GM08714 (cell line): Measurements from ENCODE around the gene EFCAB14.
"Not testable (repeated sequence)": the region's sequence is repeated elsewhere in the genome, so short reads cannot be mapped to it uniquely, and the experiment has no call there.

Experiments
- H3K4me3 ChIP-seq: fragments of 200-500 bp; sonication (Bioruptor generic); 2 replicates; pipeline ENCODE4 v1.5.1; 2014; ENCODE audit warnings: mild to moderate bottlenecking, low read length, inconsistent platforms
- ZNF274 ChIP-seq: IDR thresholded peaks from 2 replicates; pipeline ENCODE4 v1.6.1; 2012; ENCODE audit warnings: mild to moderate bottlenecking, low read depth, low read length

Gene EFCAB14

DNA sequence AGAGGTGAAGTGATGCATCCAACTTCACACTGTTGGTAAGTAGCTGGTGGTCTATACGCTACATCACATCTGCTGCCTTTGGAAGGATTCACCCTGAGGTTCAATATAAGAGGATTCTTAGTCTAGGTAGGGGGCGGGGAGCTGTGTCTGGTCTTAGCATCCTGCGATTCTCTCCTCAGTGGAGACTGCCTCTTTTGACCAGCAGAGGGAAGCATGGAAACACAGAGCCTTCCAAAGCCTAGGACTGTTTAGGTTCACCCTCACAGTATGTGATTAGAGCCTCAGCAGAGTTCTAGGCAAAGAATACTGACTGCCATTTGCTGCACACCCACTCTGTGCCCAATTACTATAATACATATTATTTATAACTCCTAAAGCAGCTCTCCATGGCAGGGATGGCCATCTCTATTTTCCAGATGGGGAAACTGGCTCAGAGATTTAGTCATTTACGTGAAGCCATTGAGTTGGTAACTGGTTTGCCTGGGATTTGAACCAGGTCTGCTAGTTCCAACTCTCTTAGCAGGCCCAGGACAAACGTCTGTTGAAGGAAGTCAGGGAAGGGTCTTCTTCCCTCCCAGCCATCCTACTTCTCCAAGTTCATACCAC is 28.9 kb upstream of the EFCAB14 start:
- TF ChIP-seq ZNF274: no peak
- no peak overlapping the region for H3K4me3 ChIP-seq

DNA sequence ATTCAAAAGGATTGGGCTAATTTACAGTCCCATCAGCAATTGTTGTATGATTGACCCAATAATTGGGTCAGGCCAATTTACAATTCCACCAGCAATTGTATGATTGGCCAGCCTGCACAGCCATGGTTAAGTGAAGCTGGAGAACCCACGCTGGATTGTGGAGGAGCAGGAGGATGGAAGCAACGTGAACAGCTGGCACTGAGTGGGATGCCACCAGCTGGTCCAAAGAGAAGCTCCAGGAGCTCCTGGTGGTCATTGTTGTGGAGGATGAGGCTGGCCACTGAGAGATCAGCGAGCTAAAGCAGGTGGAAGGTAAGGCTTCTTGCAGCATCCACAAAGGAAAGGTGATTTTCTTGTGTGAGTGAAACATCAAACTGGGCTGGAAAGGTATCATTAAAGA is 23.2 kb upstream of the EFCAB14 start:
- TF ChIP-seq ZNF274: no peak
- no peak overlapping the region for H3K4me3 ChIP-seq

DNA sequence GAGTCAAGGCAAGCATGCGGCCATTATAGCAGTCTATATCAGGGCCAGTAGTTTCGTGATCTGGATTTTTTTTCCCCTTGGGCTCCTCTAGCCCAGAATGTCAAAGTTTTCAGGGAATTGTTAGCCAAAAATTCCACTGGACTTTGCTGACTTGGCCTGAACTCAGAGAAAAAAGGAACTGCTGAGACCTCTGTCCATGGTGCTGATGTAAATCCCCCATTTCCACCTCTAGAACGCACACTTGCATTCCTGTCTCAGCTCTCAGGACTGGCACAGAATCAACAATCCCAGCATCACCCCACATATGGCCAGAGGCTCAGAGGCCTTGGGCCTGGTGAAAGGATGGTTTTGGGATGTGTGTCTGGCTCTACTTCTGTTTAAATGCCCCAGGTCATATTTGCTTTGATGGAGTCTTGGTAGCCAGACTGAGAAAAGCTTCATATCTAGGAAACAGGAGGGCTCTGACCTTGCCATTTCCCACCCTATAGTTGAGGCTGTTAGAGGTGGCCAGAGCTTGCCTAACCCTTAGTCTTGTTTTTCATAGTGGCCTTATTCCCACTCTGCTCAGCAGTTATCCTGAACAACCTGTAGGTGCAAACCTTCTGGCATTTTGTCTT is 16.9 kb upstream of the EFCAB14 start:
- TF ChIP-seq ZNF274: no peak
- H3K4me3 ChIP-seq: no peak overlapping the region

DNA sequence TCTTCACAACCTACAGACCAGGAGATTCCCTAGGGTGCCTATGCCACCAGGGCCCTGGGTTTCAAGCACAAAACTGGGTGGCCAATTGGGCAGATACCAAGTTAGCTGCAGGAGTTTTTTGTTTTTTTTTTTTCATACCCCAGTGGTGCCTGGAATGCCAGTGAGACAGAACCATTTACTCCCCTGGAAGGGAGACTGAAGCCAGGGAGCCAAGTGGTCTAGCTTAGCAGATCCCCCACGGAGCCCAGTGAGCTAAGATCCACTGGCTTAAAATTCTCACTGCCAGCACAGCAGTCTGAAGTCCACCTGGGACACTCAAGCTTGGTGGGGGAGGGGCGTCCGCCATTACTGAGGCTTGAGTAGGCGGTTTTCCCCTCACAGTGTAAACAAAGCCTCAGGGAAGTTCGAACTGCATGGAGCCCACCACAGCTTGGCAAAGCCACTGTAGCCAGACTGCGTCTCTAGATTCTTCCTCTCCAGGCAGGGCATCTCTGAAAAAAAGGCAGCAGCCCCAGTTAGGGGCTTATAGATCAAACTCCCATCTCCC is 9.5 kb upstream of the EFCAB14 start:
- H3K4me3 ChIP-seq: not testable (repeated sequence)

DNA sequence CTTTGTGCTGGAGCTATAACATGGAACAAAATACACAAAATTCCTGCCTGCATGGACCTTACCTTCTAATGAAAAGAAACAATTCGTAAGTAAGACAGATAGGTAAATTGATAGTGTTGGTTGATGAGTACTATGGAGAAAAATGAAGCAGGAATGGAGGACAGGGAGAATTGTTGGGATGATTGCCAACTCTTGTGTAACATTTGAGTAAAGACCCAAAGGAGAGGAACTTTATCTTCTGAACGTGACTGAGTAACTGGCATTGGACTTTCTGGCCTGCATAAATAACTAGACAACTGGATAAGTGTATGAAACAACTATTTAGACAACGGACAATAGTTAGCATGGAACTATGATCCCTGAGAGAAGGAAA is 6.8 kb upstream of the EFCAB14 start:
- no peak for TF ChIP-seq ZNF274
- H3K4me3 ChIP-seq: no peak overlapping the region

DNA sequence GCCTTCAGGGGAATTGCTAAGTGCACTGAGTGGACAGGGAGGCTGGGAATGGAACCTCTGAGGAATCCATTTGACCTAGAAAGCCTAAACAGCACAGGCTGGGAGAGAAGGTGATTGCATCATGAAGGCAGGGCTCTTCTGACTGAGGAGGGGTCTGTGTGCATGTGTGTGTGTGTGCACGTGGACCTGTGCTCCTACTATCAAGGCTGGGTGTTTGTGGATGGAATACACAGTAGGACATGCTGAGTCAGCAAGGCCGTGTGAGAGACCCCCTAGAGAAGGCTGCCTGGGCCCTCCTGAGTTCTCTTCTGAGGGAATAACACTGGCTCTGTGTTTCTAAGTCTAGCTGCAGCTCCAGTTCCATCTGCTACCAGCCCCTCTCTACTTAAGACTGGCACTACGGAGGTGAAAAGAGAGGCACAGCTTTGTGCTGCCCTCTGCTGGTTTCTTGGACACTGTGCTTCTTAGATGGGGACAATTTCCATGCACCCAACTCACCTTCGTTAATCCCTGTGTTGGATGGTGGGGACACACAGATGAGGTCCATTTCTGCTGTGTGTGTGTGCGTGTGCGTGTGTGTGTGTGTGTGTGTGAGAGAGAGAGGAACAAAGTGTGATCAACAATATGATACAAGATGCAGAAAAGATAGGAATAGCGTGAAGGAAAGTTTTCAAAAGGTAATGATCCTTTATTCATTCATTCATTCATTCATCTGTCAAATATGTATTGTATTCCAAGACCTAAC is 6.2 kb upstream of the EFCAB14 start:
- H3K4me3 ChIP-seq: no peak overlapping the region

DNA sequence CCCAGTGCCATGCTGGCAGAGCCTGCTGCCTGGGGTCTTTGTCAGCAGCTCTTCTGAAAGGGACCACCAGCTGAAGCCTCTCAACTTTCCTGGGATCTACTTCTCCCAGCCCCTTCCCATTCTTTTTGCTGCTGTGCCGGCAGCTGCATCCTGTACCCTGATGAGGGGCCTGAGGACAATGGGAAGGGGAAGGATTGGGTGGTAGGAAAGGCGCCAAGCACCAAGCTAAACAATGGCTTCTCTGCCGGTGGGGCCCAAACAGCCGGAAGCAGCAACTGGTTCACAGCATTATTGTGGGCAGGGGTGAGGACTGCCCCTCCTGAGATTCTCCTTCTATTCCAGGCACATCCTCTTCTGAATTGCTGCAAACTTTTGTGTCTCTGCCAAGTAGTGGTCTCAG is 5.0 kb upstream of the EFCAB14 start:
- TF ChIP-seq ZNF274: no peak
- H3K4me3 ChIP-seq: no peak overlapping the region

More for the DNA sequence above, 6.2 kb upstream of the EFCAB14 start:
- no peak for TF ChIP-seq ZNF274

DNA sequence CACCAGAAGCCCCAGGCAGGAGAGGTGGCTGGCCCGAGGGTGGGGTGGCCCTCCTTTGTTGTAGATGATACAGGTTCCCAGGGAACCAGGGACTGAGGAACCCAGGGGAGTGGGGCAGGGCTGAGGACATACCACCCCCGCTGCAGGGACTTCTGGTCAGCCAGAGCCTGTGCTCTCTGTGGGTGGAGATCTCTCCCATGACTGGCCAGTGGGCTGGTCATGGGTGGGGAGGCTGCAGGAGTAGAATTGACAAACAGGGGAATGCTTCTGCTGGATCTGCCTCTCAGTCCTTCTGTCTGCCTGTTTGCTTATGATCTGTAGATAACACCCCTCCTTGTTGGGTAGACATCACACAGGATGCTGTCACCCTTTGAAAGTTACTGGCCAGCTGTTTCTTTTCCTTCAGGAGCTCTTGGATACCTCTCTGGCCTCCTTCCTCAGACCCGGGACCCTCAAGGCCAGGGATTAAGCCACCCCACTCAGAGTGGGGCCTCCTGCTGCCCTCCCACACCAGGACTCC is 2.8 kb upstream of the EFCAB14 start:
- no peak for TF ChIP-seq ZNF274
- no peak overlapping the region for H3K4me3 ChIP-seq

DNA sequence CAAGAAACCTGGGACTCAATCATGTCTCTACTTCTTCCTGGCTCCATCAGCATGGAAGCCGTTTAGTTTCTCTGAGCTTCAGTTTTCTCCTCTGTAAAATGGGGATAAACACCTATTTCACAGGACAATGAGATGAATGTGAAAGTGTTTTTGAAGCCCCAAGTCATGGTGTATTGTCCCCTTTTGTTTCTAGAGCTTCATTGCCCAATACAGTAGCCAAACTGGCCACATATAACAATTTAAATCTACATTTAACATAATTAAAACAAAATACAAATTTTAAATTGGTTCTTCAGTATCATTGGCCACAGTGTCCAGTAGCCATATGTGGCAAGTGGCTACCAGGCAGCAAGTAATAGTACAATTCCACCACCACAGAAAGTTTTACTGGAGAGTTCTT is 2.3 kb upstream of the EFCAB14 start:
- H3K4me3 ChIP-seq: no peak overlapping the region
- no peak for TF ChIP-seq ZNF274

DNA sequence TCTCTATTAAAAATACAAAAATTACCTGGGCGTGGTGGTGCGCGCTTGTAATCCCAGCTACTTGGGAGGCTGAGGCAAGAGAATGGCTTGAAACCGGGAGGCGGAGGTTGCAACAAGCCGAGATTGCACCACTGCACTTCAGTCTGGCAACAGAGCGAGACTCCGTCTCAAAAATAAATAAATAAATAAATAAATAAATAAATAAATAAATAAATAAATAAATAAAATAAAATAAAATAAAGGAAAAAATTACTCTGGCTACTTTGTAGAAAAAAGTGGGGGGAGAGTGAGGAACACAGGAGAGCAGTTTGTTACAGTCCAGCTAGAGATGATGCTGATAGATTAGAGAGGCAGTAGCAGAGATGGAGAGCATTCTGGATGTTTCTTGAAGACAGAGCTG is 1.4 kb upstream of the EFCAB14 start:
- H3K4me3 ChIP-seq: not testable (repeated sequence)

DNA sequence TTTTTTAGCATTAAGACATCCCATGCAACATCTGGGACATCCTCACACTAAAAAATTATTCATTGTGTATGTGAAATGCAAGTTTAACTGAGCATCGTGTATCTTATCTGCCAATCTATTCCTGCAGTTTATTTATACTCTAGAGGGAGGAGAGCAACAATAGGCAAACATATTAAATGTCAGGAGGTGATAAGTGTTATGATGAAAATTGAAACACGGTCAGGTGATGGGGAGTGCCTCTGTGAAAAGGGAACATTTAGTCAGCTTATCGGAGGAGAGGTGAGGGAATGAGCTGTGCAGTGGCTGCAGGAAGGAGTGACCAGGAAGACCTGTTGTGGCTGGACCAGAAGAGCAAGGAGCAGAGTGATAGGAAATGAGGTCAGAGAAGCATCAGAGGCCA is 775 bp upstream of the EFCAB14 start:
- no peak overlapping the region for H3K4me3 ChIP-seq
- no peak for TF ChIP-seq ZNF274

DNA sequence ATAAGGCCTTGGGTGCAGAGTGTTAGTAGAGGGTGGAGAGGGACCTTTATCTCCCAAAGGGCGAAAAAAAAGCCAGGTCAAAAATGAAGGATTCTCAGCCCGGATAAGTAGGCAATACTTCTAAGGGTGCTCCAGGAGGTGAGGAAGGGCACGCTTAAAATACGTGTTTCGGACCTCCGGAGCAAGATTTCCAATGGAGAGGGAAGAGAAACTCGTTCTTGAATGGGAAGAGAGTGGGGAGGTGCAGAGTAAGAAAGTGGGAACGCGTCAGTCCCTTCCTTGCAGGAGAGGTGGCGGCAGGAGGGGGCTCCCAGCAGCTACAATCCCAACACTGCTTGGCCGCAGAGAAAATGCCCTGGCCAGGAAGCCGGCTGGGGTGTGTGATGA is 581 bp downstream of the EFCAB14 start:
- H3K4me3 ChIP-seq: peak overlapping the region; percentile 83
- no peak for TF ChIP-seq ZNF274

DNA sequence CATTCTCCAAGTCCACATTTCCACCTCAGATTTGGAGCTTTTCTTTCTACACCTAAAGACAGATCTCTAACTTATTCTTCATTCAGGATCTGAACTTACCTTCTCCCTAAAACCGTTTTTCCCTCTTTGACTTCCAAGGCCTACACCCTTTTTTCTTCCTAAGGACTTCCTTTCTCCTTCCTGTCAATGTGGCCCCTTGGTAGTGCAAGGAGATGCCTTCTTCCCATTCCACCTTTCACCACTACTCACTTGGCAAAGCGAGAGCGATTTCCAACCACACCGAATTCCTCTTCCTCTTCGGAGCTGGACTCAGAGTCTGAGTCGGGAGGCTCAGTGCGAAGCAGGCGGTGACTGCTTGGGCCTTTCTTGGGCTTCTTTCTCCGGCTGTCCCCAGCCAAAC is 1.3 kb downstream of the EFCAB14 start:
- peak overlapping the region; percentile 83 for H3K4me3 ChIP-seq
- TF ChIP-seq ZNF274: no peak

DNA sequence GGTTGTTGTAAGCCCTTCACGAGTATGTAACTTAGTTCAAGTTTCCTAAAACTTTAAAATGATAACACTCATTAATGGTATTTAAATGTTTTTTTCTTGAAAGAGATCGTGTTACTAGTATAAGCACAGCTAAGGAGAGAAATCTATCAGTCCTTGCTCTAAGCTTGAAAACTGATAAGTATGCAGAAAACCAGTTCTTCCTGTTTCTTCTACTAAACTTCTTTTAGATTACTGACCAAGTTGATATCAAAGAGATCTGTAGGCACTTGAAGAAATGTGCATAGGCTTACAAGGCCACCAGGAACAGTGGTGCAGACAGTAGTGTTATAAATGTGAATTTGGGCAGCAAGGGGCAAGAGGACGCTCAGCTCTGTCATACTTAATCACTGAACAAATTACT is 3.9 kb downstream of the EFCAB14 start:
- TF ChIP-seq ZNF274: no peak
- H3K4me3 ChIP-seq: no peak overlapping the region

DNA sequence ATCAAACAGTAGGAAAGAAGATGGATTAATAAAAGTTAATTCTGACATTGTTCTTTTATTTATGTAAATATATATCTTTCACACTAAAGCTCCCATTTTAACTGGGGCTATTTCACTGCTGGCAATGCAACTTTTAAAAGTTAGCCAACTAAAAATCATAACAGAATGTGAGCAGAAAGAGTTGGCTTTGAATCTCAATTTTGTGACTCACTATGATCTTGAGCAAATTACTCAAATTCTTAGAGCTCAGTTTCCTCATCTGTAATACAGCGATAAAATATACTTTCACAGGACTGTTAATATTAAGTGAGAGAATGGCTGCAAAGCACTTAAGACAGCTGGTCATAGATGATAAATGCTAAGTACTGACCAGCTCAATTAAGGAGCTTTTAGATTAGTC is 10.8 kb downstream of the EFCAB14 start:
- no peak for TF ChIP-seq ZNF274
- no peak overlapping the region for H3K4me3 ChIP-seq
